HG03520 (cell line): Measurements from ENCODE around the gene CPNE1.

Experiments
- ATAC-seq: cut with Tn5 transposase; IDR thresholded peaks from one replicate; pipeline ENCODE4 v1.9.1; 2021; ENCODE audit warnings: mild to moderate bottlenecking, moderate library complexity; ENCODE audit not compliant: unreplicated experiment

The CPNE1 gene

DNA sequence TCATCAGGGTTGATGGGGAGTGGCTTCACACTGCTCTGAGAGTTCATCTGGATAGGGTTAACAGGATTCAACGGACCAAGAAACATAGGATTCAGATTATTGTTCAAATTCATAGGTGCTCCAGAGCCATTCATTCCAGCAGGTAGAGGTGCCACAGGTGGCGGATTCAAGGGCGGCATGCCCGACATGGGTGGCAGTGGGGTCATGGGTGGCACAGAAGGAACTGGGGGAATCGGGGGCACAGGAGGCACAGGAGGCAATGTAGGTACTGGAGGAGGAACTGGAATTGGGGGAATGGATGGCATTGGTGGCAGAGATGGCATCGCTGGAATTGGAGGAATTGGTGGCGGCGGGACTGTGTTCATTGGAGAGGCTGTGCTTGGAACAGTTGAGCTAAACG lies 10.3 kb downstream of the CPNE1 start:
- no peak for ATAC-seq

DNA sequence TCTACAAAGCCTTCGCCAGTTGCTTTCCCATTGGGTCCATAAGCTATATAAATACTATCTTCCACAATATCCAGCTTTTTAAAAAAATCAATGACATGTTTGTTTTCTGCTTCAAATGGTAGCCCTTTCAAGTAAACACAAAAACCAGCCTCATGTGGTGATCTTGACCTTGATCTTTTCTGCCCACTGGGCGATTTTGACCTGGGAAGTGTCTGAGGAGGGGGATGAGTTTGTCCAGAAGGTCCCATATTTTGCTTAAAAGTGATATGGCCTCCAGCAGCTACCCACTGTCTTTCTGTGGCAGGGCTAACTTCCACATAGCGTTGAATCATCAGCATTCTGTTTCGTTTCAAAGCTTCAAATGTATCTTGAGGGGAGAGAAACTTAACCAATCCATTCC lies 10.8 kb downstream of the CPNE1 start:
- no peak for ATAC-seq

DNA sequence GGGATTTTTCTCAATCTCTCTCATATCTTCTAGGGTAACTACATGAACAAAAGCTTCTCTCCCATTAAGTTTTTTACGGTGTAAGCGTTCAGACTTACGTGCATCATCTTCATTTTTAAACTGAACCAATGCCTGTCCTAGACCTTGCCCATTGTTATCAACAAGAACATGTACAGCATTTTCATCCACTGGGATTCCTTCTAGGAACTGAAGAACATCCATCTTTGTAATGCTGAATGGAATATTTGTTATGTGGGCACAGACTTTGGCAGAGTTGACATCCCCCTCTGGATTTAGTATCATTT lies 11.3 kb downstream of the CPNE1 start:
- ATAC-seq: no peak

DNA sequence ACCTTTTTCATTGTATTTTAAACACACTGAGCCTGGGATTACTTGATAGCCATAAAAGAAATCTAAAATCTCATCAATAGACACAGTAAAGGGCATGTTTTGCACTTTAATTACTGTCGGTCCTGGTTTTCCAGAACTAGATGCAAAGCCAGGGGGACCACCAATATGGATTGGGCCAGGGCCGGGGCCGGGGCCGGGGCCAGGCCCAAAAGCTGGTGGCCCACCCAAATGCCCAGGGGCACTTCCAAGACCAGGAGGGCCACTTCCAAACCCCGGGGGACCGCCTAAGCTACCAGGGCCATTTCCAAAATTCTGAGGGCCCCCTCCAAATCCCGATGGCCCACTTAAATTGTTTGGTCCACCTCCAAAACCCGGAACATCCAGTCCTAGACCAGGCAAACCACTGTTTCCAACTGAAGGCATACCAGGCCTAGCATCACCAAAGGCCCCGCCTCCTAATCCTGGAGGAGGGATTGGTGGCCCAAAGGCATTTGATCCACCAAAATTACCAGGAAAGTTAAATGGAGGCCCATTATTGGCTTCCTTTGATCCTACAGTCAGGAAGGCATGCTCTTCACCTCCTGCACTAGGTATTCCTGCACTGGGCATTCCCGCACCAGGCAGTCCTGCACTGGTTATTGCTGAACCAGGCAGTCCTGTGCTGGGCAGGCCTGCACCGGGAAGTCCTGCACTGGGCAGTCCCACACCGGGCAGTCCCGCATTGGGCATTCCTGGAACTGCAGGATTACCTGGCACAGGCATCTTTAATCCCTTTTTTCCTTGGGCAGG lies 11.9 kb downstream of the CPNE1 start:
- ATAC-seq: no peak

DNA sequence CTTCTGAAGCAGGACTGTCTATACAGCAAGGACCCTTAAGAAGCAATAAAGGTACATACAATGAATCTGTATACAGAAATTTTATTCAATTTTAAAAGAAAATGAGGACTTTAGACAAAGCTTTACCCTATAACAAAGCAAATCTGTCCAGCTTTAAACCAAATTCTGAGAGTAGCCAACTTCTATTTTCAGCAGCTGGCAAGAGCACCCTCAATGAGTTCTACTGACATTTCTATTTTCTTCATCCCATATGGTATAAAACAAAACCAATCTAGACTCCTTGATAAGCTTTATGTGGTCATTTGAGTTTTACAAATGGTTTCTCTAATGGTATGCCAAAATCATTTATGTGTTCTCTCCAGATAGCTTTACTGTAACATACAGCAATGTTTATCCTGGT lies 12.7 kb downstream of the CPNE1 start:
- no peak for ATAC-seq

DNA sequence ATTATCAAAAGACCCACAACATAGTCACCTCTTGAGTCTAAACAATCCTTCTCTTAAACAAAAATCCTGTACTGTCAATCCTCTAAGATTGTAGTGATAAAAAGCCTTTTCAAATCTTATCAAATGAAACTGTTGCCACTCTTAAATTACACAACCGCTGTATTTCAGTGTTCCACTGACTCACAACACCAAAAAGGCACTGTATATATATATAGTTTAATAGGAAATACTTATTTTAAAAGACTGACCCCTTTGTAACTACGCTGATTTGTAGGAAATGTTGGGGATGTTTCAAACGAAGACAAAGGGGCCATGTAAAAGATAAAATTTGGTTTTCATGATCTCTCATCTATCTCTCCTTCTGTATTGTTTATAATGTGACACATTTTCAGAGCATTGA lies 14.1 kb downstream of the CPNE1 start:
- ATAC-seq: no peak

DNA sequence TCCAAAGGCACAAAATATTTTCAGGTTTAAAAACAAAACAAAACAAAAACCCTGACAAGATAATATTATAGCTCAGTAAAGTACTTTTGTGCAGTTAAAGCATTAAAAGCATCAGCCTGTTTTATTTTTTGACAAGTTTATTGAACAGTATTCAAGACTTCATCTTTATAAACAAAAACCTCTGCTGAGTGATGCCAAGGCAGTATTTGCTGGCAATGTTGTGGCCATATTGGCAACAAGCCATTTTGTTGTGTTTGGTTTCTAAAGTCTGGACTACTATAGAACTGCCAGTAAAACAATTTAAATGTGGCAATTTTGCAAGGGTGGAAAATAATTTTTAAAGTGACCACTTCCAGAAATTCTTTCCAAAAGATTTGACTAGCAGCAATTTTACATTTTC lies 15.9 kb downstream of the CPNE1 start:
- ATAC-seq: no peak

DNA sequence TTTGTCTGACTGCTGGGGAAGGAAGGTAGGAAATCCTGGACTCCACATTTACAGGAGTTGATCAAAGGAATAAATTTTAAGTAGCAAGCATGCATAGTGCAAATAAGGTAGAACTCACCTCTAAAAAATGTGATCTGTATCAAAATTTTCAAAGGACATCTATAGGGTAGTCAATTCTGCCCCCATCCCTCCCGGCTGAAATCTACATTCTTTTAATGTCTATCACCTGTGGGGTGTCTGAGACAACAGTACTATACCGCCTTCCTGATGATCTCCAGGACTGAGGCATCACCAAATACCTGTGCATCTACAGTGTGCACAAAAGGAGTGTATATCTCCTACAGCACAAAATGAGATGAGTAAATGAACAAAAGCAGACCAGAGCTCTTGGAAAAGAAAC lies 19.9 kb downstream of the CPNE1 start:
- no peak for ATAC-seq

DNA sequence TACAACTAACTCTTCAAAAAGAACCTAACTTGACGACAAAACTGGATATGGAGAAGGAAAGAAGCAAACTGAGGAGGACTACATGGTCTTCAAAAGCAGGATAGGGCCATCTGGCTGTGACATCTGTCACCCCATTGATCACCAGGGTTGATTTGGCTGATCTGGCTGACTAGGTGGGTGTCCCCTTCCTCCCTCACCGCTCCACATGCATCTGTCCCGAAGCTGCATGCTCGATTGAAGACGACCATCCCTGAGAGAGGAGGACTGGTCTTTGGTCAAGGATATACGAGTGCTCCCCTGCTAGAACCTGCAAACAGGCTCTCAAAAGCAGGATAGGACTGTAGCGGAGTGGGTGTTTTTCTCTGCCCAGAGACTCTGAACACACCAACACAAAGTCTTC lies 21.7 kb downstream of the CPNE1 start:
- ATAC-seq: no peak

DNA sequence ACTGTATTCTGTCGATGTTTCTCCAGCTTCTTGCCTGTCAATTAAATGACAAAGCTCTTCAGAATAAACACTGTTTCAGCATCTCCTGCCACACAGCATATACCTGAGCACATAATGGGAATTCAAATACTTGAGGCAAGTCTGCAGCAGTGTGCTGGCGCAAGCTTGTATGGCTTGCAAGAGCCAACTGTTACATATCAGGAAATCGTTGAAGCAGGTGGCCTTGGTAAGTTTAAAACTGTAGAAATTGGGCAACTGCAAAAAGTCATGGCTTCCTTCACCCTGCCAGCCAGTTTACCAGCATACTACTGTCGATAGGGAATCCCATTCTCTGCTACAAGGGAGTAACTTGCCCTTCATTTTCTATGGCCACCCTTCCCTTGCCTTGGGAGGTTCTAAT lies 23.0 kb downstream of the CPNE1 start:
- ATAC-seq: no peak

DNA sequence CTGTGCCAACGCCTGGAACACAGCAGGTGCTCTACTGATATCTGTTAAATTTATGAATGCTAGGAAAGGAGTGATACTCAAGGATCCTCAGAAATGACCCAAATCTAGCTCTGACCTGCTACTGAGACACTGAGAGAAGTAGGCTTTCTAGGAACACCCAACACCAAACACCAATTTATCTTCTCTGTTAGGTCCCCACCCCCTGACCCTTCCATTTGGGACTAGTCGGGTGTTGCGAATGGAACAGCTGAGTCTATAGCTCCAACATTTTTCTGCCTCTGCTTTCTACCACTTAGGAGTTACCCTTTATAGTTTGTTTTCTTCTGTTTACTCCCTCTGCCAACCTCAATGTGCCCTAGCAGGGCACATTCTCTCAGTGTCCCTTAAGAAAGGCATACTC lies 24.0 kb downstream of the CPNE1 start:
- ATAC-seq: no peak

DNA sequence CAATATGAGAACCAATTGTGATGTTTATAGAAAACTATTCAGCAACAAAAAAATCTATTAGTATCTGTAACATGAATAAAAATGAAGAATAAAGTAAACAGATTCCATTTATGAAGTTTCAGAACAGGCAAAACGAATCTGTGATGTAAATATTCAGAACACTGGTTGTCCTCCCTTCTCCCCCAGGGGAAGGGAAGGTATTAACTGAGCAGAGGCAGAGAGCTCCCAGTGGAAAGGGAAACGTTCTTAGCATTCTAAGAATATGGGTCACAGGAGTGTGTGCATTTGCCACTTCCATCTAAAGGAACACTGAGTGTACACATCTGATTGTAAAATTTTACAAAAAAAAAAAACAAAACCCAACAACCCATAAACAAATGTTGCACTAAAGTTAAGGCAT lies 25.9 kb downstream of the CPNE1 start:
- no peak for ATAC-seq

DNA sequence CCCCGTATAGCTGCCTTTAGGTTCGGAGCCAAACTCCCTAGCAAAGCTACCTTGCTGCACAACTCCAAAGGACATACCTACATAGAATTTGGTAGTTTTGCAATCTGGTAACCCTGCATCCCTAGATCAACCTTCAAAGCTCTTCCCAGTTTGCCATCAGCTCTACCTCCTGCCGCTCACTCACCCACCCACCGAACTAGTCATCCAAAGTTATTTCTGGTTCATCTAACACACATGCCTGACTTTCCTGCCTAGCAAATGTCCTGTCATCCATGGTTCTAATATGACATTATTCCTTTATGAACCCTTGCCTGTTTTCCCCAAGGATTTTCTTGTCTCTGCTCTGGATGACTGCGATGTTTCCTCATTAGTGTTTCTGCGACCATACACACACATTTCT lies 27.4 kb downstream of the CPNE1 start:
- ATAC-seq: no peak

DNA sequence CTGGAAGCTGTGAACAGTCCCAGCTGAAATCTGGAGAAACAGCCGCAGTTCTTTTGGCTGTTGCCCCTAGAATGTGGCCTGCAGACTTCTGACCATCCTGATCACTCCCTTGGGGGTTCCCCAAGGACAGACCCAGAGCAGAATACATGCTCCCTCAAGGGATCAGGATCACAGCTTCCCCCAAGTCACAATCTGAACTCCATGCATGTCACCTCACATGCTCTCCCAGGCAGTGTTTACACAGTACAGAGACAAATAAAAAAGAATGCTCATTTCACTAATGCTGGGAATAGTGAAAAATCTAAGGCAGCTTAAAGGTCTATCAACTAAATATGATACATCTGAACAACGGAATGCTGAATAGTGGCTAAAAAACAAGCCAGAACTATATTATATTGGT lies 28.6 kb downstream of the CPNE1 start:
- ATAC-seq: no peak

DNA sequence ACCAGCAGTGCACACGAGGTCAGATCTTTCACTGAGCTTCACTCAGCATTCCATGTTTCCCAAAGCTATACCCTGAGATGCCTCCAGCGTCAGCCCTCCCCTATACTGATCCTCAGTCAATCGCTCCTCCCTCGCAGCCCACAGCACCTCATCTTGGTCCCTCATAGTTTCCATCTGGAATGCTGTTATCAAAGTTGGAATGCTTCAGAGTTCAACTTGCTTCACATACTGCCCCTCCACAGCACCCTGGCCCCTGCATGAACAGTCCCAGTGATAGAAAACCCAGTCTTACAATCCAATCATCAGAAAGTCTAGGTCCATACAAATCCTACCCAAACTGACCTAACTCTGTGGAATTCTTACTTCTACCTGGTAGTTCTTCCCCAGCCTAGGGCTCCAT lies 29.0 kb downstream of the CPNE1 start:
- ATAC-seq: no peak

DNA sequence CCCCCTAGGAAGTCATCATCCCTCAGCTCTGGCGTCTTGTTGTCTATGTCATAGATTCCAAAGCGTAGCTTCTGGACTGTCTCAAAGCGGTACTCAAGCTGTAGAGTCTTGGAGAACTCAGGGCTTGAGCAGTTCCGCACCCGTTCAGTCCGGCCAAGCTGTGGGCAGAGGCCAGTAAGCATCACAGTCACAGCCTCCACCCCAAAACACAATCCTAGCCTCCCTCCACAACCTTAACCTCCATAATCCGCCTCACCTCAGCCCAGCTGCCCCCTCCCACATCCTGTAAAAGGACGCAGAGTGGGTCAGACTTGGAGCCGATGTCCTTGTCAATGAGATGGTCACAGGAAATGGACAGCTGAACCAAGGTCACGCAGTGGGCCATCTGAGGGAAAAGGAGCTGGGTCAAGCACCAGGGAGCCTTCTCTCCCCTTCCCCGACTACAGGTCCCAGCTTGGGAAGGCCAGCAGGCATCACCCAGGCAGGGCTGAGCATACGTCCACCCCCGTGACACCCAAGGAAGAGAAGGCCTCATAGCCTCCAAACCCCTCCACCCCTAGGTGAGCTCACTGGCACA lies 32.1 kb downstream of the CPNE1 start:
- ATAC-seq: no peak

DNA sequence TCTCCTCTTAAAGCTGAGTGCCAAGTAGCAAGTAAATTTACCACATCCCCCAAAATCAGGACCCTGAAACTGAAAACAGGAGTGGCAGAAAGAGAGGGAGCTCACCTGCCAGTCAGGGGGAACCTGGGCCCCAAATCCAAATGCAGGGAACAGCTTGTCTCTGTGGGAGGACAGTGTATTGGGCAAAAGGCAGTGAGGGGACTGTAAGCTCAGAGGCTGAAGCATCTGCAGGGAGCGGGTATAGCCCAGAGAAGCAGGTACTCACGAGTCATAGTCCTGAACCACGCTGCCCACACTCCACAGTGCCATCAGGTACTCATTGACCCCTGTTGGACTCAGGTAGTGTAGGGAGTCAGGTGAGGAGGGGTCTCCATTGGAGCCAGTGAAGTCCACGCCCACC lies 34.1 kb downstream of the CPNE1 start:
- no peak for ATAC-seq

DNA sequence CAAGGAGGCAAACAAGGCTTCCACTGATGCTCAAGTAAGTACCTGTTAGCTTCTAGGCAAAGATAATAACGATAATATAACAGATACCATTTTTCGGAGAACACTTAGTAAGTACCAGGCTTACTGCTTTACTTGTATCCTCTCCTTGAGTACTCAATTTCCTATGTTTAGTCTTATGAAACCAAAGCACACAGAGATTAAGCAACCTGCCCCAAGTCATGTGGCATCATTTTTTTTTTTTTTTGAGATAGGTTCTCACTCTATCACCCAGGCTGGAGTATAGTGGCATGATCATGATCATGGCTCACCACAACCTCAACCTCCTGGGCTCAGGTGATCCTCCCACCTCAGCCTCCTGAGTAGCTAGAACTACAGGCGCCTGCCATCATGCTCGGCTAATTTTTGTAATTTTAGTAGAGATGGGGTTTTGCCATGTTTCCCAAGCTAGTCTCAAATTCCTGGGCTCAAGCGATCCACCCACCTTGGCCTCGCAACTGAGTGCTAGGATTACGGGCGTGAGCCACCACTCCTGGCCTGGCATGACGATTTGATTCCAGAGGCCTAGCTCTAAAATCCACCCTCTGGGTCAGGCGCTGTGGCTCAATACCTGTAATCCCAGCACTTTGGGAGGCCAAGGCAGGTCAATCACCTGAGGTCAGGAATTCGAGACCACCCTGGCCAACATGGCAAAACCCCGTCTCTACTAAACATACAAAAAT lies 35.1 kb downstream of the CPNE1 start:
- no peak for ATAC-seq

DNA sequence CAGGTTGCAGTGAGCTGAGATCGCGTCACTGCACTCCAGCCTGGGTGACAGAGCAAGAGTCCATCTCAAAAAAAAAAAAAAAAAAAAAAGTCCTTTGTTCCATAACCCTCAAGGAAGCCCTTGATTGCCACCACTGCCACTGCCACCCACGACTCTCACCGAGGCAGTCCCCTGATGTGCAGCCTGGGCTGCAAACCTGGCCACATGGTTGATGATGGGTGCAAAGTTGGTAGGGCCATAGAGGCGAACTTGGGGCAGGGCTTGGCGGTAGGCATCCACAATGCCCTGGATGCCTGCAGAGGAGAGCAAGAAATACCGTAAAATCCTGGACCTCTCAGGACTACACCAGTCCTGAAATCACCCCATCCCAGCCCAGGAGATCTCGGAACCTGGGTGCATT lies 37.6 kb downstream of the CPNE1 start:
- no peak for ATAC-seq

DNA sequence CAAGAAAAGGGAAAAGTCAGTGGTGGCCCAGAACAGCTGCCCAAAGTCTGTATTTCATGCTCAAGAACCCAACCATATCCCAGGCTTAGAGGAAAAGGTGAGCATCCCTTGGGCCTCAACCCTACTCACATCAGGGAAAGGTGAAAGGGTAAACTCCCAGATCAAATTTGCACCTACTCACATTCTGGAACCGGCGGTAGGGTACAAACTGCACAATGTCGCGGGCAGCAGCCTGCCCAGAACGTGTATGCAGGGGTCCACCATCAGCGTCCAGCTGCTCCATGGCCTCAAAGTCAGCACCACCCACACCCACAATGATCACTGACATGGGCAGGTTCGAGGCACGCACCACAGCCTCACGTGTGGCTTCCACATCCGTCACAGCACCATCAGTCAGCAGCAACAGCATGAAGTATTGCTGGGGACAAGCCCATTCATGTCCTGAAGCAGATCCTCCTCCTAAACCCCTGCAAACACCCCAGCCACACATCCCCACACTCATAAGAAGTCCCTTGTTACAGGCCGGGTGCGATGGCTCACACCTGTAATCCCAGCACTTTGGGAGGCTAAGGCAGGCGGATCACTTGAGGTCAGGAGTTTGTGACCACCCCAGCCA lies 38.2 kb downstream of the CPNE1 start:
- no peak for ATAC-seq

DNA sequence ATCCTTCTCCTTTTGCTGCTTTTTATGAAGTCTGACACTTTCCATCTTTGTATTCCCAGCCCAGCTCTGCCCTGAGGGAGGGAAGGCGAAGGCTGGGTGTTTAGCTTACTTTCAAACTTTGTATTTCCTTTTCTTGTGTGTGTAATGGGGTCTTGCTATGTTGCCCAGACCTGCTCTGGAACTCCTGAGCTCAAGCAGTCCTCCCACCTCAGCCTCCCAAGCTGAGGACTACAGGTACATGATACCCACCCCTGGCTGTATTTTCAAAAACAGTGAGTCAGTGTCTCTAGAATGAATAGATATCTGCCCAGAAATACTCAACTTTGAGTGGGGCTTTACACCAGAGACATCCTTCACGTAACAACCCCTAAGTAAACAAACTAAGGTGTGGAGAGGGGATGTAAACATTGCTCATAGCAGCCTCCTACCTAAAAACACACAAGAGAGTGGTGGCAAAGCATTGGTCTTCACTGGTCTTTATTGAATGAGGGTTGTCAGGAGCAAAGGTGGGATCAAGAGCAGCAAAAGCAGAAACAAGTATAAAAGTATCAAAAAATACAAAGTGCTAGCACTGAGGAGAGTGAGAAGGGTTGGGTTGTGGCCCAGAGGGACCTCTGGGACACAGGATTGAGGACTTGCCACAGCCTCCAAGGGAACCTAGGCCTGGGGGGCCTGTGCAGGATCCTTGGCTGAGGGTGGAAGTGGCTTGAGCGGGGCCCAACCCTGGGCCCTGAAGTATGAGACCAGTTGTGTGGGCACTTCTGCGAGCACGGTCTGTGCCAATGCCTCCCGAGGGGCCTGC lies 38.9 kb downstream of the CPNE1 start:
- ATAC-seq: no peak
